ENCODE results near the gene CHST8.

Gene CHST8

GRCh38 chr19:33755099-33756035, 133.6 kb downstream of the CHST8 start:
- Histone ChIP-seq H3K4me2 (ENCODE audit: low read depth, low read length, poor library complexity, severe bottlenecking) (no peak overlapping the region), H3F3A (ENCODE audit: low read depth) (no peaks in the 10 kb centered on the region), H3K9me3 (ENCODE audit: insufficient read depth, low read depth, low read length) (no peaks in the 10 kb centered on the region), H3K36me3 (ENCODE audit: insufficient read depth, low read length) (no peaks in the 10 kb centered on the region), H3K4me1 (ENCODE audit: insufficient read depth, low read length, poor library complexity, severe bottlenecking) (no peaks in the 10 kb centered on the region), H3K9ac (ENCODE audit: low read depth, low read length, poor library complexity, severe bottlenecking) (no peak overlapping the region), H3K4me3 (ENCODE audit: low read length, poor library complexity, severe bottlenecking) (no peak overlapping the region), H4K20me1 (ENCODE audit: insufficient read depth, low read length, poor library complexity, severe bottlenecking) (no peaks in the 10 kb centered on the region), H3K79me2 (ENCODE audit: insufficient read depth, low read length) (no peaks in the 10 kb centered on the region), H2AFZ (ENCODE audit: low read length) (no peak overlapping the region), H3K27me3 (ENCODE audit: insufficient read depth, low read length, poor library complexity, severe bottlenecking) (no peaks in the 10 kb centered on the region), H3K9me2 (replicated peaks; ENCODE audit: low read depth, low read length) (no peaks in the 10 kb centered on the region)
- TF ChIP-seq, protein P1, sequence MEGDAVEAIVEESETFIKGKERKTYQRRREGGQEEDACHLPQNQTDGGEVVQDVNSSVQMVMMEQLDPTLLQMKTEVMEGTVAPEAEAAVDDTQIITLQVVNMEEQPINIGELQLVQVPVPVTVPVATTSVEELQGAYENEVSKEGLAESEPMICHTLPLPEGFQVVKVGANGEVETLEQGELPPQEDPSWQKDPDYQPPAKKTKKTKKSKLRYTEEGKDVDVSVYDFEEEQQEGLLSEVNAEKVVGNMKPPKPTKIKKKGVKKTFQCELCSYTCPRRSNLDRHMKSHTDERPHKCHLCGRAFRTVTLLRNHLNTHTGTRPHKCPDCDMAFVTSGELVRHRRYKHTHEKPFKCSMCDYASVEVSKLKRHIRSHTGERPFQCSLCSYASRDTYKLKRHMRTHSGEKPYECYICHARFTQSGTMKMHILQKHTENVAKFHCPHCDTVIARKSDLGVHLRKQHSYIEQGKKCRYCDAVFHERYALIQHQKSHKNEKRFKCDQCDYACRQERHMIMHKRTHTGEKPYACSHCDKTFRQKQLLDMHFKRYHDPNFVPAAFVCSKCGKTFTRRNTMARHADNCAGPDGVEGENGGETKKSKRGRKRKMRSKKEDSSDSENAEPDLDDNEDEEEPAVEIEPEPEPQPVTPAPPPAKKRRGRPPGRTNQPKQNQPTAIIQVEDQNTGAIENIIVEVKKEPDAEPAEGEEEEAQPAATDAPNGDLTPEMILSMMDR (conservative IDR thresholded peaks at IDR 0.05; ENCODE audit: low read length), result no peak
- no peak for TF ChIP-seq EZH2phosphoT487 (IDR thresholded peaks at IDR 0.05; ENCODE audit: borderline replicate concordance)

DNA sequence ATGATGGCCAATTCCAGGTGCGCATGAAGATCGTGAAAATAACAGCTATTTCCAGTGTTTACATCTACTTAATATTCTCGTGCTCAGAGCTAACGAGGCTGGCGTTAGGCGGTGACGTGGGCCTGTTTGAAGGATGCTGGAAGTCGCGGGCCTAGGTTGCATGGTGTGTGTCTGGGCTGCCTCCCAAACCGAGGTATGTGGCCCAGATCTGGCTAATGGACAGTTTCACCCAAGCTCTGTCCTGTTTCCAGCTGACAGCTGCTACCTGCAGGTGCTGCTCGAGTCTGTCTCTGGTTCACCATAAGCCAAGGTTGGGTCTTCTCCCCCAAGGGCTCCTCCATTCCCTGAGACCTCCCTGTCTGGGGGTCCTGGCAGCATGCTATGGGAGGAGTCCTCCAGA, 134.4 kb downstream of the CHST8 start:
- no peak overlapping the region for H3K4me3 ChIP-seq (ENCODE audit: low read length, poor library complexity, severe bottlenecking)
- no peaks in the 10 kb centered on the region for H3K36me3 ChIP-seq (ENCODE audit: insufficient read depth, low read length)
- H3K9ac ChIP-seq (ENCODE audit: low read depth, low read length, poor library complexity, severe bottlenecking), result no peak overlapping the region
- H3K9me3 ChIP-seq (ENCODE audit: insufficient read depth, low read depth, low read length), result no peaks in the 10 kb centered on the region
- H2AFZ ChIP-seq (ENCODE audit: low read length), result no peak overlapping the region
- no peaks in the 10 kb centered on the region for H3K4me1 ChIP-seq (ENCODE audit: insufficient read depth, low read length, poor library complexity, severe bottlenecking)
- no peaks in the 10 kb centered on the region for H3K79me2 ChIP-seq (ENCODE audit: insufficient read depth, low read length)
- no peaks in the 10 kb centered on the region for H3K27me3 ChIP-seq (ENCODE audit: insufficient read depth, low read length, poor library complexity, severe bottlenecking)
- H3K4me2 ChIP-seq (ENCODE audit: low read depth, low read length, poor library complexity, severe bottlenecking), result no peak overlapping the region
- no peaks in the 10 kb centered on the region for H3K9me2 ChIP-seq (replicated peaks; ENCODE audit: low read depth, low read length)
- TF ChIP-seq, protein P1 (conservative IDR thresholded peaks at IDR 0.05; ENCODE audit: low read length), result no peak
- no peaks in the 10 kb centered on the region for H4K20me1 ChIP-seq (ENCODE audit: insufficient read depth, low read length, poor library complexity, severe bottlenecking)
- no peaks in the 10 kb centered on the region for H3F3A ChIP-seq (ENCODE audit: low read depth)

- Histone ChIP-seq H3K36me3 (ENCODE audit: insufficient read depth, low read length) (no peaks in the 10 kb centered on the region), H3F3A (ENCODE audit: low read depth) (no peaks in the 10 kb centered on the region), H4K20me1 (ENCODE audit: insufficient read depth, low read length, poor library complexity, severe bottlenecking) (no peaks in the 10 kb centered on the region), H3K79me2 (ENCODE audit: insufficient read depth, low read length) (no peaks in the 10 kb centered on the region), H3K4me1 (ENCODE audit: insufficient read depth, low read length, poor library complexity, severe bottlenecking) (no peaks in the 10 kb centered on the region), H2AFZ (ENCODE audit: low read length) (no peak overlapping the region), H3K27me3 (ENCODE audit: insufficient read depth, low read length, poor library complexity, severe bottlenecking) (no peaks in the 10 kb centered on the region), H3K4me2 (ENCODE audit: low read depth, low read length, poor library complexity, severe bottlenecking) (no peak overlapping the region), H3K9me3 (ENCODE audit: insufficient read depth, low read depth, low read length) (no peaks in the 10 kb centered on the region), H3K4me3 (ENCODE audit: low read length, poor library complexity, severe bottlenecking) (no peak overlapping the region), H3K9me2 (replicated peaks; ENCODE audit: low read depth, low read length) (no peaks in the 10 kb centered on the region), H3K9ac (ENCODE audit: low read depth, low read length, poor library complexity, severe bottlenecking) (no peak overlapping the region)
- no peak for TF ChIP-seq EZH2phosphoT487 (IDR thresholded peaks at IDR 0.05; ENCODE audit: borderline replicate concordance)
- TF ChIP-seq, protein P1 (conservative IDR thresholded peaks at IDR 0.05; ENCODE audit: low read length), result no peak
These were observed 136.8 kb downstream of the CHST8 start for GRCh38 chr19:33758541-33759013.

Data from Loucy (cell line).